Stimulated activated CD4-positive, alpha-beta T cell treated with anti-CD3 and anti-CD28 coated beads, Interleukin-1b, Interleukin-23, amount 100 ng/mL, for 4 hours (primary cell): ENCODE data around the gene ARID1B.

ENCODE experiments used
- DNase-seq, 2 donors: peaks; one replicate each; pipeline ENCODE4 v3.0.0-alpha.2; 2020; ENCODE audit warnings: low read depth in 2 of 2

The ARID1B gene

DNA sequence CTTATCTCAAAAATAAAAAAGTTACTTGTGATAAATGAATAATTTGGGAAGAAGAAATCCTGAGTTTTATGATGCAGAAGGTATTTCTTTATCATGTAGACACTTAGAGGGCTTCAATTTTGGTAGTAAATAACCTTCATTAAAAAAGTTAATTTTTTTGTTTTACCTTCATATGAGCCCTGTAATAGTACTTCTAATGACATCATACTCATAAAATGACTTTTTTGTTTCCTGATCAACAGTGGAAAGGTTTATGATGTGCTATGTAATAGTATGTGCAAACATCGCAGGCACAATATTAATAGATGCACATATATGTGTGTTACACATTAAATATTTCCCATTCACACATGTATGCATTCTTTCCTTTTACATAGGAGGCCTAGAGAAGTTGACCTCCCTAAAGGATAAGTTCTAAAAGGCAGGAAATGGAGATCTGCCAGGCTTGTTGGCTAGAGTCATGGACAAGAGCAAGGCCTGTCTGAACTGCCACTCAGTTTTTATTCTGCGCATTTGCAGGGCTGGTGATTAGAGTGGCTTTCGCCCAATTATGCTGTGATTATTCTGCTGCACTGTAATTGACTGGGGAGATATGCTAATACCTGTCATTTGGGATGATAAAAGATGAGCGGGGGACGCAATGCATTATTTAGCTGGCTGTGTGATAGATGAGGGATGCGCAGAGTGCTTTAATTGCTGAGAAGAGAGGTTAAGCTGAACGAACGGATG, 273.5 kb downstream of the ARID1B start:
- no peak for DNase-seq

DNA sequence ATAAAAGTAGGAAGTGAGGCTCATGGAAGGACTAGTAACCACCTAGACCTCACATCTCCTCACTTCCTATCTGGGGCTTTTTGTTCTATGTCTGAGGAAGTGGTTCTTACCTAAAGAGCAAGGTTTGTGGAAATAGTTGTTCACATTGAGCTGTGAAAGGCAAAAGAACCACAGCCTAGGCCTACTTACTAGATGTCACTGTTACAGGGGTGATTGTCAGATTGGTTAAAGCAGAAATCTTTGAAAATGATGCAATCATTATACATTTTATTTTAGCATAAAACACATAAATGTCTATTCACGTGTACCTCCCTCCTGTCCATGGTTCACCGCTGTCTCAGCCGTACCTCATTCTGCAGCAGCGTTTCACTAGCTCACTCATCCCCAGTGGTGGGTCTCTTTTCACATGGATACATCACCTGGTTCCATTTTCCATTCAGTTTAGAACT, 277.4 kb downstream of the ARID1B start:
- DNase-seq: peak in 1 of 2 donors; percentile 23

DNA sequence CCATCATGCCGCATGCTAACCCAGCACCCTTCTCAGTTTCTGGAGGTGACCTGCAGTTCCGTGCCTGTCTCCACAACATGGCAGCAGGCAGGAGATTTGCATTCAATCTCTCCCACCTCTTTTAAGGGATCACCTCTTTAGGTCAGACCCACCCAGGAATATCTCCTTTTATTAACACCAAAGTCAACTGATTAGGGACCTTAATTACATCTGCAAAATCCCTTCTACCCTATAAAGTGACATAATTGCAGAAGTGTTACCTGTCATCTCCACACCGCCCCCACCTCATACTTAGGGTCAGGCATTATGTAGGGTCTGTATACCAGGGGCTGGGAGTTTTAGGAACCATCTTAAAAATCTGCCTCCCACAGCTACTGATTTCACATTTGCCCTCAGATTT, 278.7 kb downstream of the ARID1B start:
- no peak for DNase-seq

DNA sequence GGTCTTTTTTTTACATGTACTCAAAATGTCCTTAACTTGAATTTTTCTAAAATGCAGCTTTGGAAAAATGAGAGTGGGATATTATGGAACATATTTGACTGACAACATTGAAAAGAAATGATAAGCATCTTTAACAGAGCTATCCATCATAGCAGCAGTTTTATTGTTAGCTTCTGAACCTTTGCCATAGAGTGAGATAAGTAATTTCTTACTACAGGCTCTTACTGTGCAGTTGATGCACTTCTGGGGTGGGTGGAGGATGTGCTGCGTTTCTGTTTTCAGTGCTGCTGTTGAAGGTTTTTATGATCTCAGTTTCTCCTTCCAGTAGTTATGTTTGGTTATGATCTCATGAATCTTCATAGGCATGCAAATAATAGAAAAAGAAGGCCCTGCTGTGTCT, 279.1 kb downstream of the ARID1B start:
- DNase-seq: peak in 1 of 2 donors; percentile 31

DNA sequence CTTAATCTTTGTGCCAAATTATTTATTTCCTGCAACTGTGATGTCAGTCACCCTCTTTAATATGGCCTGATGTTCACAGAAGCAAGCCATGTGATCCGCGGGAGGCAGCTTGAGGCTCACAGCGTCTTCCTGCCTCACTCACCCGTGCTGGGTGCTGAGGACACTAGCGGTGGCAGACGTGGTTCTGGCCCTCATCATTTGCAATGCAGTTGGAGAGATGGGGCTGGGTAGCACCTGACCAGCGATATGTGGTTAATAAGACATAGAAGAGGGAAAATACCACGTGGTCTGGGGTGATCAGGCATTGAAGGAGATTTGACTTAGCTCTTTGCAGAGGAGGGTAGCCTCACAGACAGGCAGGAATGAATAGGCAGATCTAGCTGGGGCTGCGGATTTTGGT, 281.4 kb downstream of the ARID1B start:
- DNase-seq: no peak

DNA sequence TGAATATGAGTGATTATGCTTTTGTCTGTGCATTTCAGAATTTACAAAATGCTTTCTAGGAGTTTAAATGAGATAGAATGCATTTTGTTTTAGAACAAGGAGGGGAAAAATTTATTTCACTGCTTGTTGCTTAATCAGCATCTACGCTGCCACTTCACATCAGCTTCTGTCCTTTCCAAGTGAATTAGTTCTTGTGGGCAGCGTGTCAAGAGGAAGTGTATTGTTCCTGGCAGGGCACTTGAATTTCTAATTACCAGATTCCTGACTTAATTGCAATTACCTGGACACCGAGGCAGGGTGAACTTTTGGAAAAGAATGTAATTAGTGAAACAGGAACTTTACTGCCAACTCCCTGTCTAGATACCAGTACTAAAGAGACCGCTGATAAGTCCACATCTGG, 282.6 kb downstream of the ARID1B start:
- DNase-seq: no peak

DNA sequence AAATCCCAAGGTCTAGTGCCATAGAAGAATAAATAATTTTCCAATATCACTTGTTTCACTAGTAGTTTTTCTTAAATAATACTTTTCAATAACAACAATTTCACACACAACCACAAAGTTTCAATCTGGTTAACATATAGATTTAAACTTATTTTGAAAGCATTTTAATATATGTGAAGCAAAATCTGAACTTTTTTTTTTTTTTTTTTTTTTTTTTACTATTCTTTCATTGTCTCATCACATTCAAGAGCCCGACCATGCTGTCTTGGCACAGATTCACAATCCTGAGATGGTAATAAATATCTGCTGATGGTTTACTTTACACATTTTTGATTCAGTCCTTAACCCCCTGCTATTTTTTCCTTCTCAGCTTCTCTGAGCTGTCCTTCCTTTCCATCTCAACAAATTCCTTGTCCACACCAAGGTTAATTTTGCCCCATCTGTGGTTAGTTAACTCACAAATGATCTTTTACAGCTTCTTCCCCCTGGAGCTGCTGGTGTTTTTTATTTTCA, 283.3 kb downstream of the ARID1B start:
- no peak for DNase-seq

DNA sequence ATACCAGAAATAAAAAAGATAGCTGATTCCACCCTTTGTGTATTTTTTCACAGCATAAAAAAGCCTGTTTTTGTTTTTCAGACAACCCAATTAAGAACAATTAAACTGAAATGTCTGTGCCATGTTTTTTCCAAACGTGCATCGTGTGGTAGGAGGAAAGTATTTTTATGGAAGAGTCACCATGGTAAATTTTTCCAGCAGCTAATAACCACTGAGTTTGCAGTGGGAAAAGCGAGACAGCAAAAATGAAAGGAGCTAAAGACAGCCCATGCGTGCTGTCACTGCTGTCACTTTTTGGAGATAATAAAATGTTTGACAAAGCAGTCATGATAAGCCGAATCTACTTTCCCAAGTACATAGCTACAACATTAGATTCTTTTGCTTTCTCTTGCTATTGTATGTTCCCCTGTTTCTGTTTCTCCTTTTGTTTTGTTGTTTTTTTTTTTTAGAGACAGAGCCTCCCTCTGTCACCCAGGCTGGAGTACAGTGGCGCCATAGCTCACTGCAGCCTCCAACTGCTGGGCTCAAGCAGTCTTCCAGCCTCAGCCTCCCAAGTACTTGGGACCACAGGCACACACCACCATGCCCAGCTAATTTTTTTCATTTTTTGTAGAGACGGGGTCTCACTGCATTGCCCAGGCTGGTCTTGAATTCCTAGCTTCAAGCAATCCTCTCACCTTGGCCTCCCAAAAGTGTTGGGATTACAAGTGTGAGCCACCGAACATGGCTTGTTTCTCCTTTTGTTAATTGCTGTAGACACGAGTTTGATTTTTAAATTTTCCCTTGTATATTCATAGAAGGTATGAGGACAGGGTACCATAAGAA, 284.8 kb downstream of the ARID1B start:
- DNase-seq: no peak

DNA sequence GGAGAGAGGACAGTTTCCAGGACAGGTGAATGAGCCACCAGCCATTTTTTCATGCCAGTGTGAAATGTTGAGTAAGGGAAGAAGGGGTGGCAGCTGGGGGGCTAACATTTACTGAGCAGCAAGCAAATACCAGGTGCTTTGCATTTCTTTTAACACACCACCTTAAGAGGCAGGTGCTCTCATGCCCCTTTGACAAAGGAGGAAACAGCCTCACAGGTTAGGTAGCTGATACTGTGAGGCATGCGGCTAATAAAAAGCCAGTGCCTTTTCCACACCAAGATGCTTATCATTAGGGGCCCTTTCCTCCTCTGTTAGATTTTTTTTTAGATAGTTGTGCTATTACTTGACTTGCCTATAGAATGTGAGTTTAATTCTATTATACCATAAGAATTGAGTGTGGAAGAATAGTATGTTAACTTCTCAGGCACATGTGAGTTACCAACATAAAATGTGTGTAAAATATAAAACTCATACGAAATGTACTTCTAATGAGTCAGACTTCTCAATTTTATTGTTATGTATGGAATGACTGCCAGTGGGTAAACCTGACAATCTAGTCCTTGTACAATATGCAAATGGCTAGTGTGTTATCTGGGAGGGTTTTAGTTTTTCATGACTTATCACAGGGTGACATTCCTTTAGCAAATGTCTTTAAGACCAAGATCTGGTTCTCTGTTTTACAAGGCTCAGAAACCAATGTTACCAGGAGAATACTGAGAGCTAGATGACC, 286.2 kb downstream of the ARID1B start:
- DNase-seq: no peak

DNA sequence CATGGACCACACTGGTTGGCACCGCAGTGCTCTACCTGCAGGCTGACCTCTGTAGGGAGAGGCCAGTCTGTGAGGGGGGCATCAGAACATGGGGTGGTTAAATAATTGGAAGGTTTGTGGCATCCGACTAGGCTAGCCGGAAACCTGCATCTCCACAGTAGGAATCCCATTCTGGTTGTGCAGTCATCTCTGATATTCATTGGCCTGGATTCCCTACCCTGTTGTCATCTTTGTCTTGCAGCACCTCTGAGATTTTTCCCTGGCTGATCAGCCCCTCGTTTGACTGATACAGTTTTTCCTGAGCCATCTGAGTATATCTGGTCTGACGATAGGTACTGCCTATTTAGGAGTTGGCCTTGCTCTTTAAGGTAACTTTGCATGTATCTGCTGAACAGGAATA, 286.7 kb downstream of the ARID1B start:
- no peak for DNase-seq

DNA sequence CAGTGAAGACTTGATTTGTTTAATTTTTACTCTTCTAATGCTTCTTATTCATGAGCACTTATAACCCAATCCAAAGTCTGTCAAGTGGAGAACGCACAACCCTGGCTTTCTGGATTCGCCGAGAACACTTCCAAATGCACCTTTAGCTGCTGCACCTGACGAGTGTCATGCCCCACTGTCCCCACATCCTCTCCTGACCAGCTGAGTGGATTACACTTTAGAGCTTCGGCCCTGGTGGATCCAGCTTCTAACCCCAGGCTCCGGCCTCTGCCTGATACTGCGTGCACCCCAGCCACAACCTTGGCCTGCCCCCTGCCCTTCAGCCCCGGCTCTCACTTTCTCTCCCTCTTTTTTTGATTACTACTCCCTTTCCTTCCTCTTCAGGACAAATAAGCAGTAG, 287.3 kb downstream of the ARID1B start:
- no peak for DNase-seq

DNA sequence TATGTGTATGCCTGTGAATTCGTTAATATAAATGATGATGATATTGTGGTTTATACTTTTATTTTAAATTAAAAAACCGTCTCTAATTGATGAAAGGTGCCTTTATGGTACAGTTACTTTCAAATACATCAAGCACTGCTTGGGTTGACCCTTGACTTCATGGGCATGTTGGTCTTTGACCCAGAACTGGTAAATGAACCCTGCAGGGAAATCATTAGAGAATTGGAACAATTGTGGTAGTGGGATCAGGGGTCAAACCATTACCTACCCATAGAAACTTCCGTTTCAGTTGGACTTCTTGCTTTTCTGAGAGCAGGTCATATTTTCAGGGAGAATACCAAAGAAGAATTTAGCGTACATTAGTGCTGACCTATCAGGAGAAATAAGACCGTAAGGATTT, 288.2 kb downstream of the ARID1B start:
- no peak for DNase-seq

DNA sequence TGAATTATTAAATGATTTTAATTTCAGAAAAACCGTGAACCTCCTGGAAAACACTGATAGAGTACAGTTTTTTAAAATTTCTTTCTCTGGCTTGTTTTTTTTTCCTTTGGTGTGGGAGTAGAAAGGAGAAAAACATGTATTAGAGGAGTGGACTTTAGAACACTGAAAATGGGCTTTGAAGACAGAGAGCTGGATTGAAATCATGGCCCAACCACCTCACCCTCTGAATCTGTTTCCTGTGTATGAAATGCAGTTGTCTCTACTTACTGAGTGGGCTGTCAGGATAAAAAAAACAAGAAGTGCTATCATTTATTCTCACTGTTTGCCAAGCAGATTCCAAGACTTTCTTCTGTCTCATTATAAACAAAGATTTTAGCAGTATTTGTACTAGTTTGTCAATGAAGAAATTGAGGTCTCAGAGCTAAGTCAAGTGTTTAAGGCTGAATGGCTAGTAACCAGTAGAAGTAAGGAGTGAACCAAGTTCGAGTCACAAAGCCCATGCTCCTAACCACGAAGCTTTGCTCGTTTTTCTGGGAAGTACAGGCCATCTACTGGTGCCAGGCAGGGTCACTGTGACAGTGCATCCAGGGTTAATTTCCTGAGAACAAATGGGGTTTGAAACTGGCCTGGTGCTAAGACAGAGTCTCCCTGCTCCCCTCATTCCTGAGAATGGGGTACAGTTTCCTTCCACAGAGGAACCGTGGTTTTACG, 289.8 kb downstream of the ARID1B start:
- DNase-seq: no peak

DNA sequence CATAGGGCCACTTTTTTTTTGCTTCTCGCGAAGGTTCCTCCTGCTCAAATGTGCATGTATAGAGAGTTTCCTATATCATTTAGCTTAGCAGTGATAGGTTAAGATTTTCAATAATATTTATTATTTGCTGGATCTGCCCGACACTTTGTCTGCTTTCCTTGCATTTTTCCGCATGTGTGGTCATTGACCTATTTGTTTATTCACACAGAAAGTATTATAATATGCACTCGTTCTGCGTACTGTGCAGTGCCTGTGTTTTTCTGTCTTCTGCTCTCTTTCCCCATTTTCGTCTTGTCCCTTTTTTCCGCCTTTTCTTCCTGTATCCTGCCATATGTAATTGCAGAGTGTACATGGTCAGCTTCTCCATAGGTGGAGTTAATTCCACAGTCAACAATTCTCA, 290.3 kb downstream of the ARID1B start:
- no peak for DNase-seq

DNA sequence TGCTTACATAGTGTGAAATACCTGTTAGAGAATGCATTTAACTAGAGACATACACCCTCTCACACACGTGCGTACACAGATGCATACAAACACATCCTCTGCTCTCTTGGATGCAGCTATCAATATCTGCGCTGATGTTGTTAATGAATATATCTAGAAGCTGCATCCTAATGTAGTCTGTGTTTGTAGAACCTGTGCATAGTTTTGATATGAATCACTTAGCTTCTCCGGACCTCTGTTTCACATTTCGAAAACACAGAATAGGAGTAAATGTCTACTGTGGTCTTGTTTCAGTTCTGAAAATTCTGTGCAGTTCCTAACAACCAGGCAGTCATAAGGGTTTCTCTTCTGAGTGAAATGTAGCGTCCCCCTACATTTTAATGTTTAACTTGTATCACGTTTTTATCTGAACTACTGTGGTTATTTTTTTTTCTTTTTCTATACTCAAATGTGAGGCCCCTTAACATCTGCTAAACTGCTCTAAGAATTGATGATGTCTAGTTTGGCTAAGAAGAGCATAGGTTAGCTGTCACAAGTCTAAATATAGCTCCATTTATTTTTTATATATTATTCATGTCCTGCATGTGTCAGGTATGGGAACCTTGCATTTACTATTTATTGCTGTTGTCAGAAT, 291.6 kb downstream of the ARID1B start:
- DNase-seq: no peak

DNA sequence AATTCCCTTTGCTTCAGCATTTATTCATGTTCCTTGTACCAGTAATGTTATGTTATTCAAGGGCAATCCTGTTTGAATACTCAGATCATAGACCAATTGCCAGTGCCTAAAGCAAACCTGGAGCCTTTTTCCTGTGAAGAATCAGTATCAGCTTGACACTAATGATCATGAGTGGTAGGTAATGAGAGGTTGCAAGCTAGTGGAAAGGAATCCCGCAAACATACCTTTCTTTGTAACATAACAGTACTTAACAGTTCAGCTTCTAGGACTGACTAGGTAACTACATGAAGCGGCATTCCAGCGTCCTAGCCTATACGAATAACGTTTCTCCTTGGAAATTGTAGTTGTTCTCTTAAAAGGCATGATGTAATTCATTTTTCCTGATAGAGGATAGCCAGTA, 292.4 kb downstream of the ARID1B start:
- DNase-seq: no peak

DNA sequence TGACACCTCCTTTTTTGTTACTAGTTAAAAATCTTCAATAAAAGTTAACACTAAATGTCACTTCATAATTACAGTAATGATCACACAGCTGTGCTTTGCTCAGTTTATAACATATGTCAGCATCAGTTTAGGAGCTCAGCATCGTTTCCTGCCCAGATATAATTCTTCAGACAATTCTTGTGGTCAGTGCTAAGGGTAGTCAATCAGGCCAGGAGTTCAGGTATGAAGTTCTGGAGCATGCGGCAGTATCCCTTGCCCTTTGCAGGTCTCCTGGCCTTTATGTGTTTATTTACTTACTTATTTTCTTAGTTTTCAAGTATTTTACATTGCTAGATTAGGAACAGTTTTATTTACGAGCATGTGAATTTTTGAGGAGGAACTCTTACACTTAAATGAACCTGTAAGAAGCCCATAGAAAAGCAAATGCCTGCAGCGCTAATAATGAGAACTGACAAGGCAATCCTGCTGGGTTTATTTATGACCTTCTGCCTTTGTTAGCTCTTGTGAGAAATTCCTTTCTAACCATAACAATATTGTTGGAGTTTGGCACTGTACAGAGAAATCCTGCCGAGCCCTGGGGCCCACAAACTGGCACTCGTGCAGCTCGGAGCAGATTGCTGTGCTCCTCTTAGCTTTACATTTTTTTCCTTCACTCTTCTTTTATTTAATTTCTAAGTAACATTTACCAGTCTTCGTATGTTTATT, 293.4 kb downstream of the ARID1B start:
- no peak for DNase-seq

DNA sequence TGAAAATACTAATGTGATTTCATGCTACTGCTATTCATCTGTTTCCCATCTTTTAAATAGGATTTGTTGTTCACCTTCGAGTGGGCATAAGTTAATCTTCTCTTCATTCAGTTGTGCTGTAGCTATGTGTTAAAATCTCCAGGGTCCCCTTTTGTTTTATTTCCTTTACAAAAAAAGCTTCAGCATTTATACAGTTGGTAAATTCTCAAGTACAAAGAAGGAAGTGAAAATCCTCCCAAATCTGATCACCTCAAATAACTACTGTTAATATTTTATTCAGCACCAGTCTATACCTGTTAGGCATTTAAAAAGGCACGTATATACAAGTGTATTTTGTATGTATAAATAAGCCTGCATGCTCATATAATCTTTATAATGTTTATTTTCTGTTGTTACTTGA, 294.9 kb downstream of the ARID1B start:
- DNase-seq: no peak

DNA sequence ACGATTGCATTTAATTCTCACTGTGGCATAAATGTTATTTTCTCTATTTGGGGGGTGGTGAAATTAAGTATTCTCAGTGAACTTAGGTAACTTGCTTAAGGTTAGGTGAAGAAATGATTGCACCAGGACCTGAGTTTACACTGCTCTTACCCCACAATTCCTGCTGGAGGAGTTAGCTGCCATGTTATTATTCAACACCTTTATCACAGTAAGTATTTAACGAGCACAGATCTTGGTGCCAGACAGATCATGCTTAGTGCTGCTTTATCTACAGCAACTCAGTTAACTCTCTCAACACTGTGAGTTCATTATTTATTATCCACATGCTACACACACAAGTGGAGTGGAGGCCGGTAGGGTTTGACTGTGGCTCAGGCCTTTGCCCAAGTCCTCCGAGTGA, 296.4 kb downstream of the ARID1B start:
- DNase-seq: no peak

DNA sequence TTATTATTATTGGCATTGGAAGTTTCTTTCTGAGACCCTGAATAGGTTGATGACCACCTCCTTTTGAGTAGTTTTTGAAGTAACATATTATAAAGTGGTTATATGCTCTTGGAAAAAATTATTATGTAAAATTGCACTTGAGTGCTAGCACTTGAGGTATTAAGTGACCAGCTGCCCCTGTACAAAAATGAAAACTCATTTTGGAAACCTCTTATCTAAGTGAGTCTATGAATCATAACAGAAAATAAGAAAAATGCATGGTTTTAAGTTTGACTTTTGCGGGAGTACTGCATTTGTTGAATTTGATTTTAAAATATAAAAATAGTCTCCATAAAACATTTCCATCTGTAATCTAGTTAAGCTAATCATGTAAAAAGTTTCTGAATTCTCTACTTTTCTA, 297.8 kb downstream of the ARID1B start:
- DNase-seq: no peak
